Endothelial cell of umbilical vein (primary cell): Measurements from ENCODE around the gene LHPP.

ENCODE experiments used
- EZH2 ChIP-seq: IDR thresholded peaks from 2 replicates; pipeline ENCODE4 v1.6.1; 2012; ENCODE audit warnings: borderline replicate concordance, low read depth, mild to moderate bottlenecking, moderate library complexity, low read length, inconsistent platforms; ENCODE audit not compliant: severe bottlenecking
- JUN ChIP-seq: IDR thresholded peaks from 2 replicates; pipeline ENCODE4 v1.6.1; 2011; ENCODE audit warnings: borderline replicate concordance, low read depth; ENCODE audit not compliant: insufficient read length, insufficient read depth
- POLR2A ChIP-seq: IDR thresholded peaks from 2 replicates; pipeline ENCODE4 v1.6.1; 2012; ENCODE audit warnings: low read depth, mild to moderate bottlenecking, control low read depth, low read length
- POLR2AphosphoS5 ChIP-seq: IDR thresholded peaks from 2 replicates; pipeline ENCODE4 v1.6.1; 2012; ENCODE audit warnings: low read depth, mild to moderate bottlenecking, control low read depth, low read length, moderate library complexity; ENCODE audit not compliant: insufficient read depth
- TF ChIP-seq, protein P1 (sequence below), 2 donors: IDR thresholded peaks; 1 replicate in 1 of 2; 2 replicates in 1 of 2; pipeline ENCODE4 v1.5.1; 2011; ENCODE audit warnings: low read length in 2 of 2, mild to moderate bottlenecking in 2 of 2, moderate library complexity in 2 of 2, control low read depth in 1 of 2, inconsistent platforms in 1 of 2, low read depth in 1 of 2; ENCODE audit not compliant: insufficient read depth in 1 of 2; ENCODE audit errors: extremely low read depth in 1 of 2

DNA sequence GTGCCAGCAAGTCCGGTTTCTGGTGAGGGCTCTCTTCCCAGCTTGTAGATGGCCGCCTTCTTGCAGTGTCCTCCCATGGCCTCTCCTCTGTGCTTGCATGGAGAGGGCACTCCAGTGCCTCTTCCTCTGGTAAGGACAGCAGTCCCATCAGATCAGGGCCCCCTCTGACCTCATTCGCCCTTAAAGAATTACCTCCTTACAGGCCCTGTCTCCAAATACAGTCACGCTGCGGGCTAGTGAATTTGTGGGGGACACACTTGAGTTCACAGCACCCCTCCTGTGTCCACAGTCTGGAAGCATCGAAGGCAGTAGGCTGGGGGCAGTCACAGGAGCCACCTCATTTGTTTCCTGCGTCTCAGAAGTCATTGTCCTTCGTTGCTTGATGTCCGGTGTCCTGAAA lies 54.6 kb downstream of the LHPP start:
- TF ChIP-seq, protein P1, sequence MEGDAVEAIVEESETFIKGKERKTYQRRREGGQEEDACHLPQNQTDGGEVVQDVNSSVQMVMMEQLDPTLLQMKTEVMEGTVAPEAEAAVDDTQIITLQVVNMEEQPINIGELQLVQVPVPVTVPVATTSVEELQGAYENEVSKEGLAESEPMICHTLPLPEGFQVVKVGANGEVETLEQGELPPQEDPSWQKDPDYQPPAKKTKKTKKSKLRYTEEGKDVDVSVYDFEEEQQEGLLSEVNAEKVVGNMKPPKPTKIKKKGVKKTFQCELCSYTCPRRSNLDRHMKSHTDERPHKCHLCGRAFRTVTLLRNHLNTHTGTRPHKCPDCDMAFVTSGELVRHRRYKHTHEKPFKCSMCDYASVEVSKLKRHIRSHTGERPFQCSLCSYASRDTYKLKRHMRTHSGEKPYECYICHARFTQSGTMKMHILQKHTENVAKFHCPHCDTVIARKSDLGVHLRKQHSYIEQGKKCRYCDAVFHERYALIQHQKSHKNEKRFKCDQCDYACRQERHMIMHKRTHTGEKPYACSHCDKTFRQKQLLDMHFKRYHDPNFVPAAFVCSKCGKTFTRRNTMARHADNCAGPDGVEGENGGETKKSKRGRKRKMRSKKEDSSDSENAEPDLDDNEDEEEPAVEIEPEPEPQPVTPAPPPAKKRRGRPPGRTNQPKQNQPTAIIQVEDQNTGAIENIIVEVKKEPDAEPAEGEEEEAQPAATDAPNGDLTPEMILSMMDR (IDR thresholded peaks at IDR 0.05; ENCODE audit: extremely low read depth in 1 of 2, insufficient read depth in 1 of 2, low read depth in 1 of 2, low read length in 2 of 2) = no peak
- TF ChIP-seq JUN (no peak), EZH2 (no peak), POLR2A (no peak), POLR2AphosphoS5 (no peak)
